Vagina (tissue), 2 donors: ENCODE results near the gene TOMM20. TPM values are rescaled to one million over a fixed set of nuclear protein-coding genes. Genes with fewer than 3 reads are reported as not detected.

Source experiments
- DNase-seq, 2 donors: peaks; one replicate each; pipeline ENCODE4 v3.0.0-alpha.2; 2017; ENCODE audit errors: extremely low spot score in 2 of 2
- H3K27ac ChIP-seq: fragments of 200-600 bp; sonication (generic); one replicate; pipeline ENCODE4 v1.5.1; 2019
- H3K27me3 ChIP-seq: fragments of 200-600 bp; sonication (generic); one replicate; pipeline ENCODE4 v1.5.1; 2019
- H3K36me3 ChIP-seq, 2 donors: fragments of 200-600 bp; sonication (generic); one replicate each; pipeline ENCODE4 v1.5.1; 2017 to 2019
- H3K4me1 ChIP-seq: fragments of 200-600 bp; sonication (generic); one replicate; pipeline ENCODE4 v1.5.1; 2019
- H3K4me3 ChIP-seq, 2 donors: fragments of 200-600 bp; sonication (generic); 1 replicate in 1 of 2; 2 replicates in 1 of 2; pipeline ENCODE4 v1.5.1; 2016 to 2019
- H3K9me3 ChIP-seq: fragments of 200-600 bp; sonication (generic); one replicate; pipeline ENCODE4 v1.5.1; 2019
- POLR2A ChIP-seq, 2 donors: fragments of 450-650 bp; IDR thresholded peaks; one replicate each; pipeline ENCODE4 v1.6.1; 2017; ENCODE audit warnings: antibody characterized with exemption in 2 of 2, mild to moderate bottlenecking in 2 of 2, moderate library complexity in 2 of 2
- POLR2AphosphoS5 ChIP-seq, 2 donors: sonication (generic); formaldehyde crosslinking; IDR thresholded peaks; one replicate each; pipeline ENCODE4 v1.9.0; 2017; ENCODE audit warnings: antibody characterized with exemption in 2 of 2, mild to moderate bottlenecking in 2 of 2, low read depth in 1 of 2; ENCODE audit not compliant: insufficient read depth in 1 of 2
- intact Hi-C: fragments of 100-400 bp; cut with DNase I; formaldehyde crosslinking; loops from one replicate; pipeline ENCODE4 v1.15.1; 2023
- small RNA-seq: library from RNA; depleted of rRNA; stranded (forward); fragments of <200 nt; gene quantifications from one replicate; pipeline ENCODE3, GENCODE V24; 2016
- total RNA-seq: library from RNA; depleted of rRNA; stranded (reverse); fragments of >200 nt; gene quantifications from one replicate; pipeline ENCODE4 v1.2.3, GENCODE V29; 2016
- TF ChIP-seq, protein P1 (sequence below), 3 experiments: fragments of 450-650 bp in 2 of 3; fragments of 200-600 bp in 1 of 3; sonication (generic) in 1 of 3; IDR thresholded peaks; one replicate each; pipeline ENCODE4 v1.5.1; 2017 to 2019; ENCODE audit warnings: antibody characterized with exemption in 3 of 3, mild to moderate bottlenecking in 2 of 3, moderate library complexity in 2 of 3

Gene TOMM20
- total RNA-seq, 1 donor from 2014 or later = 71.9 TPM

DNA sequence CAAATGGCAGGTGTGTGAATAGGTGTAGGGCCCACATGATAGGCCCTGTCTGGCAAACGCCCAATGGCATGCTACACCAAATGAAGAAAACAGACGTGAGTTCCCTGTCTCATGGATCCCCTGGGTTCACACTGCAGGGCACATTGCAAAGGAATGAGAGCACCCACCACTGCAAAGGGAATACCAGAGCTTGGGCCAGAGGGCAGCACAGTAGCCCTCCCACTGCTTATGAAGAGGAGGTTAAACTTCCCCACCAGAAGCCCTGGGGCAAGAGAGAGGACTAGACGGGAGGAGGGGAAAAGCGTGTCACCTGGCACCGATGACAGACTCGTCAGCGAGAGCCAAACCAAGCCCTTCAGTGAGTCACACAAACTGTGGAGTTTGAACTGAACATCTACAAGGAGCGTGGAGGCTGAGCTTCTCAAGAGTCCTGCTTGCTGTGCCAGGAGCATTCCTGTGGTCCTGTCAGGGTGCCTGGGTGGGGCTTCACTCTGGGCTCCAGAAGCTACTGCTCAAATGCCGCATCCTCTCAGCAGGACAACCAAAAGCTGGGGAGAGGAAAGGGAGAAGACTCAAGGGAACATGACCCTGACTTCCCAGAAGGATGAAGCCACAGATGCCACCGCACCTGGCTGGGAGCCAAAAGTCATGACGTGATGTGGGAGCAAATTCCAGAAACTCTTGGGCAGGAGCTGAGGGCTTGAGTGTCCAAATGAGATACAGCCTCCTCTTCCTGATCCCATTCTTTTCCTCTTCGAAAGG lies 61.1 kb downstream of the TOMM20 start:
- peak overlapping the region; percentile 69 for H3K27ac ChIP-seq
- TF ChIP-seq POLR2A (IDR thresholded peaks at IDR 0.05) (no peak), POLR2AphosphoS5 (IDR thresholded peaks at IDR 0.05; ENCODE audit: insufficient read depth in 1 of 2, low read depth in 1 of 2) (peak; percentile 23 to 70)
- TF ChIP-seq, protein P1, sequence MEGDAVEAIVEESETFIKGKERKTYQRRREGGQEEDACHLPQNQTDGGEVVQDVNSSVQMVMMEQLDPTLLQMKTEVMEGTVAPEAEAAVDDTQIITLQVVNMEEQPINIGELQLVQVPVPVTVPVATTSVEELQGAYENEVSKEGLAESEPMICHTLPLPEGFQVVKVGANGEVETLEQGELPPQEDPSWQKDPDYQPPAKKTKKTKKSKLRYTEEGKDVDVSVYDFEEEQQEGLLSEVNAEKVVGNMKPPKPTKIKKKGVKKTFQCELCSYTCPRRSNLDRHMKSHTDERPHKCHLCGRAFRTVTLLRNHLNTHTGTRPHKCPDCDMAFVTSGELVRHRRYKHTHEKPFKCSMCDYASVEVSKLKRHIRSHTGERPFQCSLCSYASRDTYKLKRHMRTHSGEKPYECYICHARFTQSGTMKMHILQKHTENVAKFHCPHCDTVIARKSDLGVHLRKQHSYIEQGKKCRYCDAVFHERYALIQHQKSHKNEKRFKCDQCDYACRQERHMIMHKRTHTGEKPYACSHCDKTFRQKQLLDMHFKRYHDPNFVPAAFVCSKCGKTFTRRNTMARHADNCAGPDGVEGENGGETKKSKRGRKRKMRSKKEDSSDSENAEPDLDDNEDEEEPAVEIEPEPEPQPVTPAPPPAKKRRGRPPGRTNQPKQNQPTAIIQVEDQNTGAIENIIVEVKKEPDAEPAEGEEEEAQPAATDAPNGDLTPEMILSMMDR (IDR thresholded peaks at IDR 0.05) = no peak
- no peaks in the 10 kb centered on the region for H3K27me3 ChIP-seq
- no peaks in the 10 kb centered on the region for H3K9me3 ChIP-seq
- intact Hi-C loops = loop anchor here (5.0 kb wide), 1 partner anchor 145 kb away; no protein-coding TSS in a partner anchor
- peak in 1 of 2 donors; percentile 98 for DNase-seq
- H3K4me1 ChIP-seq = peaks cover 44% of the 10 kb centered on the region
- H3K4me3 ChIP-seq = no peak overlapping the region
- no peaks in the 10 kb centered on the region for H3K36me3 ChIP-seq

GRCh38 chr1:235063068-235063765 lies 65.4 kb downstream of the TOMM20 start:
- Histone ChIP-seq H3K9me3 (no peaks in the 10 kb centered on the region), H3K4me3 (no peak overlapping the region), H3K27ac (no peak overlapping the region), H3K36me3 (no peaks in the 10 kb centered on the region), H3K27me3 (no peaks in the 10 kb centered on the region), H3K4me1 (peaks cover 45% of the 10 kb centered on the region)
- intact Hi-C loops = no loop called here
- TF ChIP-seq, protein P1 (IDR thresholded peaks at IDR 0.05) = no peak
- TF ChIP-seq POLR2A (IDR thresholded peaks at IDR 0.05) = no peak
- TF ChIP-seq POLR2AphosphoS5 (IDR thresholded peaks at IDR 0.05; ENCODE audit: insufficient read depth in 1 of 2, low read depth in 1 of 2) = no peak
- DNase-seq = no peak

DNA sequence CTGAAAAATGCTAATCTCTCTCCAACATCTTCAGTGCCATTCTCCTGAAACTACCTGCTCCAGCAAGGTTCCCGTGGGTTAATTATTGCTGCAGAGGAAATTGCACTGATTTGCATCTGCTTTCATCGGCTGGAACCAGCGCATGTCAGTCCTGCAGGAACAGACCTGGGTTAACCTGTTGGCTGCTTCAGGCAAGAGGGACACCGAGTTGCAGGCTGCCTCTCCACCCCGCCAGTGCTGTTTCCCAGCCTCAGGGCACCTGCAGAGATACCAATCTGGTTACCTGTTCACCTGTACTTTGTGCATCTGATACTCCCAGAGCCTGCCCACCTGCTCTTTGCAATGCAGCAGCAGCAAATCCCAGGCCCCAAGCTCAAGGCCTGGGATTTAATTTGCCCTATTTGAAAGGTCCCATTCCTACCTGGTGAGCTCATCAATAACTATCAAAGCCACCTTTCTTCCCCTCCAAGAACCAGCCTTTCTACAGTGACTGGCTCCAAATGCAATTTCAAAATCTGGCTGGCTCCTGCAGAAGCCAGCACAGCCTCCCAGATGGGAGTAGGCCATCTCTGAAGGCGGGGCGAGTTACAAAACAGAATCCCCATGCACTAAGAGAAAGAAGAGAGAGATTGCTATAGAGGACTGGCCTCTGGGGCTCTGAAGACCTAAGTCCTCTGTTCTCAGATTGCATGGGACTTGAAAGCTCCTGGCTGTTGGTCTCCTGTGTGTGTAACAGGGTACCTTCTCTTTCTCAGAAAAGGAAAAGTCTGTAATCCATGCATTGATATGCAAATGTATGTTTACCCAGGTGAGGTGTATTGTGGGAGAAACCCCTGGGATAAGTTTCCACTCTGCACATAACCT lies 67.8 kb downstream of the TOMM20 start:
- no peak overlapping the region for H3K4me3 ChIP-seq
- H3K27me3 ChIP-seq = no peaks in the 10 kb centered on the region
- no peak overlapping the region for H3K27ac ChIP-seq
- intact Hi-C loops = no loop called here
- H3K4me1 ChIP-seq = peaks cover 32% of the 10 kb centered on the region
- DNase-seq = no peak
- H3K36me3 ChIP-seq = no peaks in the 10 kb centered on the region
- H3K9me3 ChIP-seq = no peaks in the 10 kb centered on the region
- TF ChIP-seq, protein P1 (IDR thresholded peaks at IDR 0.05) = no peak
- TF ChIP-seq POLR2AphosphoS5 (IDR thresholded peaks at IDR 0.05; ENCODE audit: insufficient read depth in 1 of 2, low read depth in 1 of 2) = peak in 1 of 2 donors; percentile 11

Small RNA genes within 50 kb of the gene (small RNA-seq; reads per million reads assigned to genes)
- gene AL732292.1 (not detected), gene SNORA14B (5.2 reads per million, percentile 88 among the genes with 10 or more reads in this experiment)

Other genes starting within 250 kb of the TOMM20 start
- 44.7 TPM for gene RBM34, start 32.4 kb upstream of the TOMM20 start, total RNA-seq
- 35.6 TPM for gene ARID4B, start 199.3 kb upstream of the TOMM20 start, total RNA-seq
- 13.0 TPM for gene GGPS1, start 199.7 kb upstream of the TOMM20 start, total RNA-seq
- 23.6 TPM for gene TBCE, start 238.6 kb upstream of the TOMM20 start, total RNA-seq